ENCODE data around the gene MAML3.

Gene MAML3

GRCh38 chr4:140153718-140154571 lies at the start of gene MAML3:
Gene MAML3 (minus strand): TSS chr4:140154184. CDS start chr4:140153327, 857 bp downstream.
- peak; percentile 15 to 91 (median 85) for DNase-seq

GRCh38 chr4:140198942-140199341 lies 45.0 kb upstream of the MAML3 start:
- DNase-seq = no peak

- DNase-seq = no peak
These were observed 41.8 kb upstream of the MAML3 start for GRCh38 chr4:140195806-140196205.

- DNase-seq = no peak
These were observed 35.8 kb upstream of the MAML3 start for GRCh38 chr4:140189805-140190204.

- DNase-seq = peak in 1 of 58 donors; percentile 3
These were observed 35.0 kb upstream of the MAML3 start for GRCh38 chr4:140188975-140189374.

- DNase-seq = no peak
These were observed 33.3 kb upstream of the MAML3 start for GRCh38 chr4:140187316-140187695.

GRCh38 chr4:140186651-140187315 lies 32.8 kb upstream of the MAML3 start:
- DNase-seq = peak in 7 of 58 donors; percentile 1 to 8 (median 5)

- DNase-seq = no peak
These were observed 32.1 kb upstream of the MAML3 start for GRCh38 chr4:140186082-140186438.

GRCh38 chr4:140185412-140186081 lies 31.6 kb upstream of the MAML3 start:
- DNase-seq = no peak

- no peak for DNase-seq
These were observed 29.3 kb upstream of the MAML3 start for GRCh38 chr4:140183270-140183669.

GRCh38 chr4:140180577-140180976 lies 26.6 kb upstream of the MAML3 start:
- no peak for DNase-seq

- DNase-seq = no peak
These were observed 22.8 kb upstream of the MAML3 start for GRCh38 chr4:140176735-140177134.

- DNase-seq = no peak
These were observed 20.6 kb upstream of the MAML3 start for GRCh38 chr4:140174543-140174942.

GRCh38 chr4:140172960-140173359 lies 19.0 kb upstream of the MAML3 start:
- DNase-seq = no peak

GRCh38 chr4:140170299-140170698 lies 16.3 kb upstream of the MAML3 start:
- DNase-seq = no peak

GRCh38 chr4:140168936-140169335 lies 15.0 kb upstream of the MAML3 start:
- no peak for DNase-seq

- no peak for DNase-seq
These were observed 14.5 kb upstream of the MAML3 start for GRCh38 chr4:140168474-140168873.

GRCh38 chr4:140163029-140163810 lies 9.2 kb upstream of the MAML3 start:
- DNase-seq = no peak

- DNase-seq = no peak
These were observed 8.6 kb upstream of the MAML3 start for GRCh38 chr4:140162596-140162995.

GRCh38 chr4:140158365-140159030 lies 4.5 kb upstream of the MAML3 start:
- no peak for DNase-seq

GRCh38 chr4:140157341-140157740 lies 3.4 kb upstream of the MAML3 start:
- no peak for DNase-seq
